ENCODE measurements around the gene ARHGAP25. TPM values are rescaled to one million over a fixed set of nuclear protein-coding genes. Genes with fewer than 3 reads are reported as not detected.

ARHGAP25 gene
- total RNA-seq, 1 experiment from 2014 or later, result 172 TPM

- Histone ChIP-seq H3K4me3 (ENCODE audit: low read length) (no peak overlapping the region), H2AFZ (ENCODE audit: low read length) (no peak overlapping the region), H3K9me3 (ENCODE audit: low read length) (no peaks in the 10 kb centered on the region), H3K79me2 (ENCODE audit: low read length) (peaks cover 100% of the 10 kb centered on the region), H3K4me2 (ENCODE audit: low read depth, low read length, poor library complexity, severe bottlenecking) (peak overlapping the region; percentile 93), H3K27ac (ENCODE audit: low read length) (peak overlapping the region; percentile 89), H3K27me3 (ENCODE audit: low read length) (no peaks in the 10 kb centered on the region), H3K9me2 (replicated peaks; ENCODE audit: insufficient read depth, low read length) (no peaks in the 10 kb centered on the region), H3K4me1 (ENCODE audit: low read length) (peaks cover 100% of the 10 kb centered on the region), H3K36me3 (ENCODE audit: insufficient read depth, low read length) (peaks cover 22% of the 10 kb centered on the region), H4K20me1 (ENCODE audit: insufficient read depth, low read depth, low read length) (no peaks in the 10 kb centered on the region), H3K9ac (ENCODE audit: low read length) (peak overlapping the region; percentile 83)
- DNase-seq, result no peak
Observed at GRCh38 chr2:68772109-68772508, 37.5 kb downstream of the ARHGAP25 start.

- Histone ChIP-seq H3K4me2 (ENCODE audit: low read depth, low read length, poor library complexity, severe bottlenecking) (peak overlapping the region; percentile 93), H3K9ac (ENCODE audit: low read length) (peak overlapping the region; percentile 83), H3K4me3 (ENCODE audit: low read length) (peak overlapping the region; percentile 70), H3K4me1 (ENCODE audit: low read length) (peaks cover 91% of the 10 kb centered on the region), H2AFZ (ENCODE audit: low read length) (peak overlapping the region; percentile 6; the same call in 1 of the 2 replicates), H3K9me2 (replicated peaks; ENCODE audit: insufficient read depth, low read length) (no peaks in the 10 kb centered on the region), H3K27ac (ENCODE audit: low read length) (peak overlapping the region; percentile 89), H3K36me3 (ENCODE audit: insufficient read depth, low read length) (peaks cover 42% of the 10 kb centered on the region), H3K27me3 (ENCODE audit: low read length) (no peaks in the 10 kb centered on the region), H3K79me2 (ENCODE audit: low read length) (peaks cover 98% of the 10 kb centered on the region), H4K20me1 (ENCODE audit: insufficient read depth, low read depth, low read length) (no peaks in the 10 kb centered on the region), H3K9me3 (ENCODE audit: low read length) (no peaks in the 10 kb centered on the region)
- peak; percentile 92 for DNase-seq
Observed at GRCh38 chr2:68774569-68775271, 40.1 kb downstream of the ARHGAP25 start.

- Histone ChIP-seq H3K4me1 (ENCODE audit: low read length) (peaks cover 87% of the 10 kb centered on the region), H4K20me1 (ENCODE audit: insufficient read depth, low read depth, low read length) (no peaks in the 10 kb centered on the region), H3K9me3 (ENCODE audit: low read length) (no peaks in the 10 kb centered on the region), H3K4me2 (ENCODE audit: low read depth, low read length, poor library complexity, severe bottlenecking) (peak overlapping the region; percentile 93), H3K4me3 (ENCODE audit: low read length) (peak overlapping the region; percentile 70), H3K79me2 (ENCODE audit: low read length) (peaks cover 97% of the 10 kb centered on the region), H3K9ac (ENCODE audit: low read length) (peak overlapping the region; percentile 83), H3K36me3 (ENCODE audit: insufficient read depth, low read length) (peaks cover 48% of the 10 kb centered on the region), H3K27ac (ENCODE audit: low read length) (peak overlapping the region; percentile 89), H3K9me2 (replicated peaks; ENCODE audit: insufficient read depth, low read length) (no peaks in the 10 kb centered on the region), H3K27me3 (ENCODE audit: low read length) (no peaks in the 10 kb centered on the region), H2AFZ (ENCODE audit: low read length) (peak overlapping the region; percentile 6; the same call in 1 of the 2 replicates)
- DNase-seq, result peak; percentile 71
Observed at GRCh38 chr2:68775272-68775842, 40.7 kb downstream of the ARHGAP25 start.

GRCh38 chr2:68776124-68776523, 41.5 kb downstream of the ARHGAP25 start:
- DNase-seq, result peak; percentile 72
- peaks cover 95% of the 10 kb centered on the region for H3K79me2 ChIP-seq (ENCODE audit: low read length)

GRCh38 chr2:68779595-68779994, 45.0 kb downstream of the ARHGAP25 start:
- Histone ChIP-seq H3K9me3 (ENCODE audit: low read length) (no peaks in the 10 kb centered on the region), H3K9me2 (replicated peaks; ENCODE audit: insufficient read depth, low read length) (no peaks in the 10 kb centered on the region), H3K36me3 (ENCODE audit: insufficient read depth, low read length) (peaks cover 89% of the 10 kb centered on the region), H2AFZ (ENCODE audit: low read length) (no peak overlapping the region), H3K27ac (ENCODE audit: low read length) (peak overlapping the region; percentile 22; the same call in 1 of the 2 replicates), H3K4me3 (ENCODE audit: low read length) (no peak overlapping the region), H3K4me1 (ENCODE audit: low read length) (peaks cover 75% of the 10 kb centered on the region), H3K4me2 (ENCODE audit: low read depth, low read length, poor library complexity, severe bottlenecking) (no peak overlapping the region), H3K9ac (ENCODE audit: low read length) (no peak overlapping the region), H3K27me3 (ENCODE audit: low read length) (no peaks in the 10 kb centered on the region), H4K20me1 (ENCODE audit: insufficient read depth, low read depth, low read length) (no peaks in the 10 kb centered on the region), H3K79me2 (ENCODE audit: low read length) (peaks cover 80% of the 10 kb centered on the region)
- no peak for DNase-seq

More at GRCh38 chr2:68776124-68776523, 41.5 kb downstream of the ARHGAP25 start:
- peak overlapping the region; percentile 89 for H3K27ac ChIP-seq (ENCODE audit: low read length)
- H4K20me1 ChIP-seq (ENCODE audit: insufficient read depth, low read depth, low read length), result no peaks in the 10 kb centered on the region
- H3K9me2 ChIP-seq (replicated peaks; ENCODE audit: insufficient read depth, low read length), result no peaks in the 10 kb centered on the region
- H3K36me3 ChIP-seq (ENCODE audit: insufficient read depth, low read length), result peaks cover 55% of the 10 kb centered on the region
- H2AFZ ChIP-seq (ENCODE audit: low read length), result no peak overlapping the region
- H3K9ac ChIP-seq (ENCODE audit: low read length), result peak overlapping the region; percentile 83
- peak overlapping the region; percentile 70 for H3K4me3 ChIP-seq (ENCODE audit: low read length)
- no peaks in the 10 kb centered on the region for H3K27me3 ChIP-seq (ENCODE audit: low read length)
- H3K4me1 ChIP-seq (ENCODE audit: low read length), result peaks cover 84% of the 10 kb centered on the region
- H3K9me3 ChIP-seq (ENCODE audit: low read length), result no peaks in the 10 kb centered on the region
- peak overlapping the region; percentile 93 for H3K4me2 ChIP-seq (ENCODE audit: low read depth, low read length, poor library complexity, severe bottlenecking)

GRCh38 chr2:68784188-68784587, 49.6 kb downstream of the ARHGAP25 start:
- H2AFZ ChIP-seq (ENCODE audit: low read length), result no peak overlapping the region
- H3K9ac ChIP-seq (ENCODE audit: low read length), result no peak overlapping the region
- H3K9me3 ChIP-seq (ENCODE audit: low read length), result no peaks in the 10 kb centered on the region
- DNase-seq, result no peak
- H4K20me1 ChIP-seq (ENCODE audit: insufficient read depth, low read depth, low read length), result no peaks in the 10 kb centered on the region
- peaks cover 69% of the 10 kb centered on the region for H3K79me2 ChIP-seq (ENCODE audit: low read length)
- no peak overlapping the region for H3K4me2 ChIP-seq (ENCODE audit: low read depth, low read length, poor library complexity, severe bottlenecking)
- peaks cover 38% of the 10 kb centered on the region for H3K4me1 ChIP-seq (ENCODE audit: low read length)
- peaks cover 98% of the 10 kb centered on the region for H3K36me3 ChIP-seq (ENCODE audit: insufficient read depth, low read length)
- H3K27ac ChIP-seq (ENCODE audit: low read length), result peak overlapping the region; percentile 15; the same call in 1 of the 2 replicates
- no peaks in the 10 kb centered on the region for H3K27me3 ChIP-seq (ENCODE audit: low read length)
- no peaks in the 10 kb centered on the region for H3K9me2 ChIP-seq (replicated peaks; ENCODE audit: insufficient read depth, low read length)
- H3K4me3 ChIP-seq (ENCODE audit: low read length), result no peak overlapping the region

GRCh38 chr2:68784915-68785314, 50.3 kb downstream of the ARHGAP25 start:
- Histone ChIP-seq H3K9me3 (ENCODE audit: low read length) (no peaks in the 10 kb centered on the region), H4K20me1 (ENCODE audit: insufficient read depth, low read depth, low read length) (no peaks in the 10 kb centered on the region), H3K27ac (ENCODE audit: low read length) (peak overlapping the region; percentile 15; the same call in 1 of the 2 replicates), H3K36me3 (ENCODE audit: insufficient read depth, low read length) (peaks cover 98% of the 10 kb centered on the region), H3K4me3 (ENCODE audit: low read length) (no peak overlapping the region), H3K4me1 (ENCODE audit: low read length) (peaks cover 31% of the 10 kb centered on the region), H3K79me2 (ENCODE audit: low read length) (peaks cover 61% of the 10 kb centered on the region), H2AFZ (ENCODE audit: low read length) (no peak overlapping the region), H3K4me2 (ENCODE audit: low read depth, low read length, poor library complexity, severe bottlenecking) (no peak overlapping the region), H3K9ac (ENCODE audit: low read length) (no peak overlapping the region), H3K27me3 (ENCODE audit: low read length) (no peaks in the 10 kb centered on the region), H3K9me2 (replicated peaks; ENCODE audit: insufficient read depth, low read length) (no peaks in the 10 kb centered on the region)
- DNase-seq, result no peak

GRCh38 chr2:68787356-68787755, 52.7 kb downstream of the ARHGAP25 start:
- no peaks in the 10 kb centered on the region for H3K9me3 ChIP-seq (ENCODE audit: low read length)
- H3K36me3 ChIP-seq (ENCODE audit: insufficient read depth, low read length), result peaks cover 99% of the 10 kb centered on the region
- H2AFZ ChIP-seq (ENCODE audit: low read length), result no peak overlapping the region
- no peak overlapping the region for H3K4me2 ChIP-seq (ENCODE audit: low read depth, low read length, poor library complexity, severe bottlenecking)
- 0 out of 2 replicates have a peak overlapping the region, but pooled peaks have one; percentile 13 for H3K27ac ChIP-seq (ENCODE audit: low read length)
- no peaks in the 10 kb centered on the region for H4K20me1 ChIP-seq (ENCODE audit: insufficient read depth, low read depth, low read length)
- no peaks in the 10 kb centered on the region for H3K27me3 ChIP-seq (ENCODE audit: low read length)
- no peaks in the 10 kb centered on the region for H3K9me2 ChIP-seq (replicated peaks; ENCODE audit: insufficient read depth, low read length)
- peaks cover 39% of the 10 kb centered on the region for H3K4me1 ChIP-seq (ENCODE audit: low read length)
- H3K79me2 ChIP-seq (ENCODE audit: low read length), result peaks cover 65% of the 10 kb centered on the region
- DNase-seq, result no peak
- H3K9ac ChIP-seq (ENCODE audit: low read length), result no peak overlapping the region
- no peak overlapping the region for H3K4me3 ChIP-seq (ENCODE audit: low read length)

Data from Karpas-422 (cell line).